ENCODE data around the gene C20orf144. TPM values are rescaled to one million over a fixed set of nuclear protein-coding genes. Genes with fewer than 3 reads are reported as not detected.

Gene C20orf144
- total RNA-seq, 1 donor from 2014 or later: 0.44 TPM

GRCh38 chr20:33709398-33709797, 47.3 kb downstream of the C20orf144 start:
- no peaks in the 10 kb centered on the region for H3K27me3 Mint-ChIP-seq (ENCODE audit: low read depth)
- no peak overlapping the region for H3K27ac Mint-ChIP-seq (ENCODE audit: unreplicated experiment)
- no peaks in the 10 kb centered on the region for H3K9me3 Mint-ChIP-seq

GRCh38 chr20:33709905-33710541, 47.9 kb downstream of the C20orf144 start:
- no peak for TF ChIP-seq CTCF (conservative IDR thresholded peaks at IDR 0.05)
- Mint-ChIP-seq H3K4me1 (peaks cover 8% of the 10 kb centered on the region), H3K9me3 (no peaks in the 10 kb centered on the region), H3K36me3 (ENCODE audit: low read depth) (no peaks in the 10 kb centered on the region), H3K4me3 (no peak overlapping the region), H3K27ac (ENCODE audit: unreplicated experiment) (no peak overlapping the region), H3K27me3 (ENCODE audit: low read depth) (no peaks in the 10 kb centered on the region)
- no peak for DNase-seq (ENCODE audit: low read depth, low spot score)

More at GRCh38 chr20:33709398-33709797, 47.3 kb downstream of the C20orf144 start:
- H3K4me3 Mint-ChIP-seq: no peak overlapping the region
- no peaks in the 10 kb centered on the region for H3K36me3 Mint-ChIP-seq (ENCODE audit: low read depth)
- H3K4me1 Mint-ChIP-seq: peaks cover 8% of the 10 kb centered on the region
- DNase-seq (ENCODE audit: low read depth, low spot score): no peak
- TF ChIP-seq CTCF (conservative IDR thresholded peaks at IDR 0.05): no peak

GRCh38 chr20:33710681-33711445, 48.7 kb downstream of the C20orf144 start:
- Mint-ChIP-seq H3K9me3 (no peaks in the 10 kb centered on the region), H3K36me3 (ENCODE audit: low read depth) (no peaks in the 10 kb centered on the region), H3K27ac (ENCODE audit: unreplicated experiment) (no peak overlapping the region), H3K4me3 (no peak overlapping the region), H3K27me3 (ENCODE audit: low read depth) (no peaks in the 10 kb centered on the region), H3K4me1 (peaks cover 8% of the 10 kb centered on the region)
- no peak for DNase-seq (ENCODE audit: low read depth, low spot score)
- no peak for TF ChIP-seq CTCF (conservative IDR thresholded peaks at IDR 0.05)

GRCh38 chr20:33711446-33711738, 49.3 kb downstream of the C20orf144 start:
- Mint-ChIP-seq H3K9me3 (no peaks in the 10 kb centered on the region), H3K4me1 (peaks cover 8% of the 10 kb centered on the region), H3K36me3 (ENCODE audit: low read depth) (no peaks in the 10 kb centered on the region), H3K27me3 (ENCODE audit: low read depth) (no peaks in the 10 kb centered on the region), H3K27ac (ENCODE audit: unreplicated experiment) (no peak overlapping the region), H3K4me3 (no peak overlapping the region)
- no peak for TF ChIP-seq CTCF (conservative IDR thresholded peaks at IDR 0.05)
- DNase-seq (ENCODE audit: low read depth, low spot score): no peak

Other genes starting within 250 kb of the C20orf144 start
- gene SNTA1, start 218.6 kb upstream of the C20orf144 start, total RNA-seq: 9.4 and 10.3 TPM in 2 replicates
- gene CBFA2T2, start 172.2 kb upstream of the C20orf144 start, total RNA-seq: 36.5 and 37.9 TPM in 2 replicates
- 0.75 TPM in 2 replicates for gene ACTL10, start 4.6 kb downstream of the C20orf144 start, total RNA-seq
- 56.0 and 63.3 TPM in 2 replicates for gene NECAB3, start 12.1 kb downstream of the C20orf144 start, total RNA-seq
- gene E2F1, start 24.1 kb downstream of the C20orf144 start, total RNA-seq: 84.8 and 94.9 TPM in 2 replicates
- gene PXMP4, start 58.0 kb downstream of the C20orf144 start, total RNA-seq: 5.2 and 5.6 TPM in 2 replicates
- 4.9 and 5.1 TPM in 2 replicates for gene ZNF341, start 69.7 kb downstream of the C20orf144 start, total RNA-seq
- gene CHMP4B, start 149.0 kb downstream of the C20orf144 start, total RNA-seq: 97.2 and 98.5 TPM in 2 replicates

All from neural crest cell (in vitro differentiated cells).